Activated T-cell treated with anti-CD3 and anti-CD28 coated beads for 48 hours (primary cell): Measurements from ENCODE around the gene SLC49A4.

Experiments
- DNase-seq: peaks from one replicate; pipeline ENCODE4 v3.0.0-alpha.2; 2020; ENCODE audit warnings: low read depth

Gene SLC49A4

GRCh38 chr3:122908251-122908650, 113.4 kb downstream of the SLC49A4 start:
- no peak for DNase-seq

GRCh38 chr3:122911901-122912300, 117.0 kb downstream of the SLC49A4 start:
- no peak for DNase-seq

GRCh38 chr3:122912772-122913538, 118.1 kb downstream of the SLC49A4 start:
- DNase-seq: no peak

GRCh38 chr3:122913539-122914100, 118.8 kb downstream of the SLC49A4 start:
- DNase-seq: no peak

GRCh38 chr3:122915300-122916055, 120.6 kb downstream of the SLC49A4 start:
- no peak for DNase-seq

- no peak for DNase-seq
Observed at GRCh38 chr3:122916084-122916483, 121.2 kb downstream of the SLC49A4 start.

GRCh38 chr3:122916580-122916979, 121.7 kb downstream of the SLC49A4 start:
- no peak for DNase-seq

GRCh38 chr3:122917412-122917811, 122.5 kb downstream of the SLC49A4 start:
- DNase-seq: no peak

GRCh38 chr3:122918576-122919290, 123.9 kb downstream of the SLC49A4 start:
- DNase-seq: no peak

- DNase-seq: no peak
Observed at GRCh38 chr3:122919291-122919610, 124.4 kb downstream of the SLC49A4 start.

- DNase-seq: no peak
Observed at GRCh38 chr3:122920986-122921385, 126.1 kb downstream of the SLC49A4 start.

GRCh38 chr3:122921791-122922651, 127.2 kb downstream of the SLC49A4 start:
- DNase-seq: peak; percentile 42

GRCh38 chr3:122923611-122924010, 128.7 kb downstream of the SLC49A4 start:
- no peak for DNase-seq

GRCh38 chr3:122924056-122924455, 129.2 kb downstream of the SLC49A4 start:
- no peak for DNase-seq

GRCh38 chr3:122925756-122926155, 130.9 kb downstream of the SLC49A4 start:
- no peak for DNase-seq

GRCh38 chr3:122926322-122926721, 131.5 kb downstream of the SLC49A4 start:
- DNase-seq: no peak

GRCh38 chr3:122926811-122927210, 131.9 kb downstream of the SLC49A4 start:
- no peak for DNase-seq

- no peak for DNase-seq
Observed at GRCh38 chr3:122927726-122928125, 132.9 kb downstream of the SLC49A4 start.

- DNase-seq: no peak
Observed at GRCh38 chr3:122928396-122929187, 133.7 kb downstream of the SLC49A4 start.

GRCh38 chr3:122929188-122930062, 134.6 kb downstream of the SLC49A4 start:
- no peak for DNase-seq
